ENCODE data around the gene HDAC9.

GRCh38 chr7:18760631-18761445 lies 265.3 kb downstream of the HDAC9 start:
- TF ChIP-seq POLR2AphosphoS5 (IDR thresholded peaks at IDR 0.05; ENCODE audit: borderline replicate concordance, low read depth, low read length) (no peak), EZH2 (IDR thresholded peaks at IDR 0.05) (no peak), FOXP2 (optimal IDR thresholded peaks at IDR 0.05; ENCODE audit: control extremely low read depth, extremely low read length, insufficient read depth) (no peak)

All from SK-N-MC (cell line).